DMS 273 (cell line): ENCODE data around the gene PATJ.
A peak's percentile ranks its signal among the peaks of the same experiment; 100 is the strongest.

Experiments used
- DNase-seq: peaks from one replicate; lab custom pipeline; 2025; ENCODE audit not compliant: unreplicated experiment; lab: John Stamatoyannopoulos, UW

The PATJ gene

DNA sequence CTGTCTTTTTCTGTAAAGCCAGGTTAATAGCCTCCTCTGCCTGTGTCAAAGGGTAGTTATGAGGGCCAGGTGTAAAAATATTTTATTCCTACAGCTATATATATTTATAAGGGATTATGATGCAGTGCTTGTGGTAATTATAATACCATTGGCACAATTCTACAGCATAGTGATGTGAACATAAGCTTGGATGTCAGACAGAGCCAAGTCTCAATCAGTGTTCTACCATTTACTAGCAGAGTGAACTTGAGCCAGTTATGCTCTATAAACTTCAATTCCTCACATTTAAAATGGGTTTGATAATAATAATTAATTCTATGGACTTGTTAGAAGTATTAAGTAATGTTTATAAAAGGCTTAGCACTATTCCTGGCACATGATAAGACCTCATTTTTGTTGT is 300.9 kb downstream of the PATJ start:
- no peak for DNase-seq

DNA sequence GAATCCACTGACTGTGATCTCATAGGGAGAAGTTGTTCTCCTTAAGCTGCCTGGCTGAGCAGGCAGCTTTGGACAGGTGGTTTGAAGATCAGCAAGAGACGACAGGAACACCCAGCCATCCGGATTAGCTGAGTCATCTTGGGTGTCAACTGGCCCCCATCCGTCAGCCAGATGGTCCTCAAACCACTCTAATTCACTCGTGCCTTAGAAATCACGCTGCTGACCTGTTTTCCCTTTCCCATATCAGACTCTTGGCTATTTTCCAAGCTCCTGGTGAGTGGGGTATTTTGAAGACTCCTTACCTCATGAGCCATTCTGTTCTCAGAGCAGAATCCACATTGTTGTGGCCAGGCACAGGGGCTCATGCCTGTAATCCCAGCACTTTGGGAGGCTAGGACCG is 303.3 kb downstream of the PATJ start:
- peak; percentile 89 for DNase-seq

DNA sequence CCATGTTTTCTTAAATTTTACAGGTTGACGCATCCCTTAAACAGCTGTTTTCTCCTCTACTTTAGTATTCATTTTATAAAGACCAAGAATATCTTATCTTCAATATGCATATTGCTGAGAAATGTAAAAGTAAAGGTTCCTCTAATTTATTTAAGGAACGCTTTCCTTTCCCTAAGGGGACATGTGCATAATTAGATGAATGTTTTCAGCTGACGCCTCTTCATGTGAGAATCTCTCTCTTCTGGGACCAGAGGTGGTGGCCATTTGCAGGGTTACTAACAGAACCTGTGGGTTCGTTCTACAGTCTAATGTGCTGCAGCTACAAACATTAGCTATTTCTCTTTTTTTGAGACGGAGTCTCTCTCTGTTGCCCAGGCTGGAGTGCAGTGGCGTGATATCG is 304.6 kb downstream of the PATJ start:
- DNase-seq: no peak

DNA sequence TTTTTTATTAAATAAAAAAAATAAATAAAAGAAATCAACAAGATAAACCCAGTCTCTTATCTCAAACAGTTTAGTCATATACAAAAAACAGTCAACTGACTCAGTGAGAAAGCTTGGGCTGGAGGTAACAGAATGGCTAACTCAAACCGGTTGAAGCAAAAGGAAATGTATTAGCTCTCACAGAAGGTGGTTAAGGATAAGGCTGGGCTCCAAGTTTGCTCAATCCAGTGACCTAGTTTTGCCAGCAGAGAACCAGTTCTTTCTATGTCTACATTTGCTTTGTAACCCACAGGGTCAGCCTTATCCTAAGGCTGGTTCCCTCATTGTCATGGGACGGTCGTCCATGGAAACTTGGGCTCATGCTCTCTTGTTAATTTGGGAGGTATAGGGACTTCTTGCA is 307.9 kb downstream of the PATJ start:
- no peak for DNase-seq

- DNase-seq: no peak
Observed at GRCh38 chr1:62052946-62053345, 310.7 kb downstream of the PATJ start.

DNA sequence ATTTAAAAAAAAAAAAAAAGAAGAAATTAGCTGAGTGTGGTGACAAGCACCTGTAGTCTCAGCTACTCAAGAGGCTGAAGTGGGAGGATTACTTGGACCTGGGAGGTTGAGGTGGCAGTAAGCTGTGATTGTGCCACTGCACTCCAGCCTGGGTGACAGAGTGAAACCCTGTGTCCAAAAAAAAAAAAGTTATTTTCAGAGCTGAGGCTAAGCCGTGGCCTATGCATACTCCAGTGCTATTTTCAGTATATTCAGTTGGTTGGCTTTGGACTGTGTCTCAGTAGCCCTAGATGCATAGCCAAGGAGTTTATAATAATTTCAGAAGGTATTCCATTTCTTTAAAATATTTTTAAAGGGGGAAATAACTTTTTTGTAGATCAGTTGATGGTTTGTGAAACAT is 311.9 kb downstream of the PATJ start:
- no peak for DNase-seq

DNA sequence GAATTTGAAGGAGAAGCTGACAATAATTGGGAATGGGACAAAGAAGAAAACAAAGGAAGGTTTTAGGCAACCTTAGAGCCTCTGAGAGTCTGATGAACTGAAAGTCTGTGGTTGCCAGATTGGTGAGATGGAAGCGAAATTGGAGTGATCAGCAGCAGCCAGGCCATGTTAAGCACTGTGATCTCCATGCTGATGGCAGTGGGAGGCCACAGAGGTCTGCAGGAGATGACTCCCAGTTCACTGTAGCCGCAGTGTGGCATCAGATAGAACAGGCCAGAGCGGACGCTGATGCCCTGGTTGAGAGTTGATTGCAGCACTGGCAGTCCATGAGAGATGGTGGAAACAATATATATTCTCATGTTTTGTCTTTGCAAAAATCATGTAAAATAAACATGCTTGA is 314.9 kb downstream of the PATJ start:
- DNase-seq: no peak

DNA sequence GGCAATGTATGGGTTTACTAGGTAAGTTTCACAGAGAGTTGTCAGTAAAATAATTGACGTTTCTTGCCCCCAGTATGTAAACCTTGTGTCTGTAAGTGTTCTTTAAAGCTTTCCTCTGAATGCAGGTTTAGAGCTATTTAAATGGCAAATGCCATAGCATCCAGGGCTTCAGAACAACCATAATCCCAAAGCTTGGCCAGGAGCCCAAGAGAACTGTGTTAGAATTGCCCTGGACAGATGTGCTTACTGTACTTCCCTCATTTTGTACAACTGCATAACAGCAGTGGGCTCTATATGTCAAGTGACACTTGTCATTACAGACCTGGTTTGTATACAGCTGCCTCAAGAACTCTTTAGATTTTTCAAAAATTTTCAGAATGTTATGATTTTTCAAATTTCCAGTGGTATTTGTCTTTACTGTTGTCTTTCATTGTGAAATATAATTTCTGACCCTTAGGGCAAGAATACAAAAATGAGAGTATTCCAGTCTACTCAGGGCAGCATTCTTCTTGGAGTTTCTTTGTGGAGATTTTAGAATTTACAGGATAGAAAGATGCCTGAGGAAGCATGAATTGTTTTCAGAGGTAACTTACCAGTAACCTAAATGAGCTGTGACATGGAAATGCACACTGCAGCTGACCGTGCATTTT is 315.5 kb downstream of the PATJ start:
- DNase-seq: peak; percentile 51

DNA sequence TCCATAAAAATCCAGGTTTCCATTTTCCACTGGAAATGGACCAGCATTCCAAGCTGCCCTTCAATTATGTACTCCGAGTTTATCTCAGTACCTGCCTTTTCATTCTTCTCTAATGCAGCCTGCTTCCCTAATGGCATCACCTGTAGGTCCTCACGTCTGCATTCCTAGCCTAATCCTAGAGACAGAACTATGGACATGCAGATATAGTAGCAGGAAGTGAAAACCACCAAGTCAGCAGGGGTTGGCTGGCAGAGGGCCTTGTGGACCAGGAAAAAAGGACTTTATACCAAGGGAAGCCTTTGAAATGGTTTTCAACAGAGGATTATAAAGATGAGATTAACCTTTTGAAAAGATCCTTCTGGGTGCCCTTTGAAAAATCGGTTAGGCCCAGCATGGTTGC is 316.7 kb downstream of the PATJ start:
- DNase-seq: no peak

- DNase-seq: no peak
Observed at GRCh38 chr1:62062087-62062486, 319.8 kb downstream of the PATJ start.

- DNase-seq: no peak
Observed at GRCh38 chr1:62064829-62065407, 322.6 kb downstream of the PATJ start.

DNA sequence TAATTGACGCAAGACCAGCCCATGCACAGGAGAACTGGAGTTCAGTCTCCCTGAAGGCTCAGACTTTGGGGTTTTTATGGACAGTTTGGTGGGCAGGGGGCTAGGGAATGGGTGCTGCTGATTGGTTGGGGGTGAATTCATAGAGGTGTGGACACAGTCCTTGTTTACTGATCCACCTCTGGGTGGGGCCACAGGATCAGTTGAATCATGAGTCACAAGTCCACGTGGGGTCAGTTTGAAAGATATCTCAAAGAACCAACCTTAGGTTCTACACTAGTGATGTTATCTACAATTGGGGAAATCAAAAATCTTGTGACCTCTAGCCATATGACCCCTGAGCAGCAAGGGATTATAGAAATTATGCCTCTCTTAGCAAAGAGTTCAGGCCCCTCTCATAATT is 324.4 kb downstream of the PATJ start:
- no peak for DNase-seq

DNA sequence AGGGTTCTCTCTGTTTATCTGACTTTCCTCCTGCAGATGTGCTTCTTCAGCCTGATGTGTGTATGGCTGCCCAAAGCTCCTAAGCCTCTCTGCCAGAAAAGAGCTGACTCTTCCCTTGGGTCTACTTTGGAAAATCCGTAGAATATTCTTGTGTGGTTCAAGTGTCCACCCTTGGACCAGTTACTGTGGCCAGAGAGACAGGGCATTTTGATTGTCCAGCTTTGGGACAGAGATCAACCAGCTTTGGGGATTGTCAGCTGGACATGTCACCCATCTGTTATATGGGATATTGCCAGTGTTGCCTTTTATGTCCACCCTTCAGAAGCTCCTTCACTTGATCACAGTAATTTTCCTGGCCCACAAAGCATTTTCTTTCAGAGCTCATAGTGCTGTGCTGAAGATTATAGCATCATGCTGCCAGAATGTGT is 326.1 kb downstream of the PATJ start:
- DNase-seq: no peak

DNA sequence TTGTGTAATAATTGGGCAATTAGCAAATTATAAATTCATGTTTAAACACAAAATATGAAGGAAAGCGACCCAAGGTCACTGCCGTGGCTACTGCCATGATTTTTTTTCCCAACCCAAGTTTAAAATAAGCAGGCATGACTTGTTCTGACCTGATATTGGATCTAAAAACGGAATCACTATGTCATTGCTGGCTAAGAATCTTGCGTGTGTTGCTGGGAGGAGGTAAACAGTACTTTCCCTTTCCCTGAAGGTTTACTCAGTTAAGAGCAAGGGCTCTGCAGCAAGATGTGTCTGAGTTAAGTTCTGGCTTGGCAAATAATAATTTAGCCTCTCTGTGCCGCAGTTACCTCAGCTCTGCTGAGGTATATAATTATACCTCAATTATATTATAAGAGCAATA is 326.7 kb downstream of the PATJ start:
- no peak for DNase-seq

- peak; percentile 34 for DNase-seq
Observed at GRCh38 chr1:62070384-62071011, 328.2 kb downstream of the PATJ start.

- no peak for DNase-seq
Observed at GRCh38 chr1:62071695-62072094, 329.4 kb downstream of the PATJ start.

DNA sequence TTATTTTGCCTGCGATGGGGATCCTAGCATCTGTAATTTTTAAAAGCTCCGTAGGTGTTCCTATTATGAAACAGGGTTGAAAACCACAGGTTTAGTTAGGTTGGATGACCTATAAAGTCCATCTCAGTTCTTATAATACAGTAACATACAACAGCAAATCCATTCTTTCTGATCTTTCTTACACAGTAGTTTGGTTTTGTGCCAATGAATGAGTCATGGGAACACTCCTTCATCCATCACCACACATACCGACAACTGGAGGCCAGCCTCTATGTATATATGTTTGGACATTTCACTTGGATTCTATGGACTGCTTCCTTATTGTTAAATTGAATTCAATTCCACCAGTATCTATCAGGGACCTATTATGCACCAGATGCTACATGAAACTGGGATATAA is 334.0 kb downstream of the PATJ start:
- DNase-seq: peak; percentile 46

DNA sequence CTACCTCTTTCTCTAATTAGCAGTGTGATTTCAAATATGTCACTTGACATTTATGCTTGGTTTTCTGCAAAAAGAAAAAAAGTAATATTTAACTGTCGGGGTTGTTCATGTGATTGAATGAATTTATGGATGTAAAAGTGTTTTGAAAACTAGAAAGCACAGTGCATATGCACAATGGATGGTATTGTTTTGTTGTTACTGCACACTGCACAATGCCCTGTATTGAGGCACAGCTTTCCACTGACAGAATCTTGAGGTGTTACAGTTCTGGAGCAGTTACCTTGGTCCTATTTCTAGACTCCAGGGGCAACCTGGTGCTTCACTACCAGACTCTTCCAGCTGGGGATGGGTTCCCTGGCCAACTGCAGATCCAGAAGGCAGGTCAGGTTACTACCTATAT is 335.5 kb downstream of the PATJ start:
- no peak for DNase-seq

DNA sequence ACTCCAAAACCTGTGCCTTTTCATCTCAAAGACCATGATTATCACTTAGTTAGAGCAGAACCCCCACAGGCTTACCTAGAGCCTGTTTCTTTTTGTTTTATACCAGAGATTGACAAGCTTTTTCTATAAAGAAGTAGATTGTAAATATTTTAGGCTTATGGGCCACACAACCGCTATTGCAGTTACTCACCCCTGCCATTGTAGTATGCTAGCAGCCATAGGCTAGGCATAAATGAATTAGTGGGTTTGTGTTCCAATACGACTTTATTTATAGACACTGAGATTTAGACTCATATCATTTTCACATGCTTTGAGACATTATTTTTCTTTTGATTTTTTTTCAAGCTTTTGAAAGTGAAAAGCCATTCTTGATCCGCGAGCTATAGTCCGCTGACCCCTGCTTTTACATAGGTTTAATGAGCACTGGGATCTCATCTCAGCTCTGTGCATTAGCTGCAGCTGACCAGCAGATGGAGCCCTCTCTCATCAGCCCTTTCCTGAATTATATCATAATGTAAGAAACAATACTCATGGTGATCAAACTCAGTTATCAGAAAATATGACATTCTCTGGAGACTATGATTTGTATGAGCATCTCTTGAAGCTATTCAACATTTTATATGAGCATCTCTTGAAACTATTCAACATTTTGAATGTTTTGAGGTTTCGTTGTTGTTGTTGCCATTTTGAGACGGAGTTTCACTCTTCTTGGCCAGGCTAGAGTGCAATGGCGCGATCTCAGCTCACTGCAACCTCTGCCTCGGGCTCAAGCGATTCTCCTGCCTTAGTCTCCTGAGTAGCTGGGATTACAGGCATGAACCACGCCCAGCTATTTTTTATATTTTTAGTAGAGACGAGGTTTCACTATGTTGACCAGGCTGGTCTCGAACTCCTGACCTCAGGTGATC is 340.4 kb downstream of the PATJ start:
- peak; percentile 60 for DNase-seq

GRCh38 chr1:62084310-62084890 is 342.1 kb downstream of the PATJ start:
- peak; percentile 5 for DNase-seq

GRCh38 chr1:62088439-62088838 is 346.2 kb downstream of the PATJ start:
- no peak for DNase-seq
